ENCODE measurements around the gene ZCWPW1.
"Not testable (repeated sequence)": the region's sequence is repeated elsewhere in the genome, so short reads cannot be mapped to it uniquely, and the experiment has no call there.

The ZCWPW1 gene

GRCh38 chr7:100352230-100352781 is 76.2 kb downstream of the ZCWPW1 start:
- not testable (repeated sequence) for H3K9ac ChIP-seq (ENCODE audit: low read depth, low read length); H3K27me3 ChIP-seq (ENCODE audit: control insufficient read depth, insufficient read depth, low read length); H3K4me3 ChIP-seq (ENCODE audit: low read depth, low read length); H3K4me1 ChIP-seq (ENCODE audit: control insufficient read depth, insufficient read depth, low read length); H3K9me3 ChIP-seq (ENCODE audit: control insufficient read depth, insufficient read depth, low read length)
- peaks cover 71% of the 10 kb centered on the region for H3K36me3 ChIP-seq (ENCODE audit: control insufficient read depth, insufficient read depth, low read length)

DNA sequence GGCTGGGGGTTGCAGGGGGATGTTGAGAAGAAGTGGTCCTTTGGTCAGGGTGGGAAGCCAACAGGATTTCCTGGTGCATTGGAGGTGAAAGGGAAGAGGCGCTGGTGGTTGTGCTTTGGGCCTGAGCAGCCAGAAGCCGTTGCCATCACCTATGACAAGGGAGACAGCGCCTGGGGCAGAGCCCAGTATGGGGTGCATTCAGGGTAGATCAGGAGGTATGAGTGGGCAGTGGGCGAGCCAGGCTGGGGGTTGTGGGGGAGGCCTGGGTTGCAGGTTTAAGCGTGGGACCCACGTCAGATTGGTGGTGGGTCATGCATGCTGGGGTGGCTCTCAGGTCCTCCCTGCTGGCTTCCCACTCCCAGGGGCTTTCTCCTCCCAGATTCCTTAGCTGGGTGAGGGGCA is 76.8 kb downstream of the ZCWPW1 start:
- peaks cover 69% of the 10 kb centered on the region for H3K36me3 ChIP-seq (ENCODE audit: control insufficient read depth, insufficient read depth, low read length)
- no peaks in the 10 kb centered on the region for H3K9me3 ChIP-seq (ENCODE audit: control insufficient read depth, insufficient read depth, low read length)
- no peaks in the 10 kb centered on the region for H3K4me1 ChIP-seq (ENCODE audit: control insufficient read depth, insufficient read depth, low read length)
- H3K27me3 ChIP-seq (ENCODE audit: control insufficient read depth, insufficient read depth, low read length), result no peaks in the 10 kb centered on the region
- no peak overlapping the region for H3K9ac ChIP-seq (ENCODE audit: low read depth, low read length)
- no peak overlapping the region for H3K4me3 ChIP-seq (ENCODE audit: low read depth, low read length)
